DOHH2 (cell line): ENCODE measurements around the gene ANTKMT.

Source experiments
- H3F3A ChIP-seq: fragments of 200-600 bp; sonication (generic), shearing (Covaris generic); 2 replicates; pipeline ENCODE4 v1.6.0; 2016; ENCODE audit warnings: antibody characterized with exemption, mild to moderate bottlenecking; ENCODE audit not compliant: control insufficient read depth, insufficient read depth
- H3K27ac ChIP-seq: fragments of 200-600 bp; sonication (generic); 2 replicates; pipeline ENCODE4 v1.5.1; 2014; ENCODE audit warnings: low read depth, mild to moderate bottlenecking, low read length, moderate library complexity
- H3K27me3 ChIP-seq: fragments of 200-600 bp; sonication (generic); 2 replicates; pipeline ENCODE4 v1.6.1; 2014; ENCODE audit warnings: mild to moderate bottlenecking, low read length, mixed read lengths; ENCODE audit not compliant: control insufficient read depth
- H3K36me3 ChIP-seq: fragments of 200-600 bp; sonication (generic); 2 replicates; pipeline ENCODE4 v1.6.1; 2014; ENCODE audit warnings: mild to moderate bottlenecking, low read length, moderate library complexity, mixed read lengths; ENCODE audit not compliant: control insufficient read depth
- H3K4me1 ChIP-seq: fragments of 200-600 bp; sonication (generic); 2 replicates; pipeline ENCODE4 v1.6.1; 2014; ENCODE audit warnings: mild to moderate bottlenecking, low read length, mixed read lengths; ENCODE audit not compliant: control insufficient read depth
- H3K4me2 ChIP-seq: fragments of 200-600 bp; sonication (generic); 2 replicates; pipeline ENCODE4 v1.6.0; 2014; ENCODE audit warnings: mild to moderate bottlenecking, low read length, moderate library complexity
- H3K4me3 ChIP-seq: fragments of 200-600 bp; sonication (generic); 2 replicates; pipeline ENCODE4 v1.5.1; 2014; ENCODE audit warnings: mild to moderate bottlenecking, low read length, mixed read lengths
- H3K79me2 ChIP-seq: fragments of 200-600 bp; sonication (generic); 2 replicates; pipeline ENCODE4 v1.6.1; 2014; ENCODE audit warnings: mild to moderate bottlenecking, low read length, mixed read lengths; ENCODE audit not compliant: control insufficient read depth
- H3K9me2 ChIP-seq: fragments of 200-600 bp; sonication (generic); replicated peaks from 2 replicates; pipeline ENCODE4 v1.6.1; 2014; ENCODE audit warnings: mild to moderate bottlenecking, low read length, mixed read lengths; ENCODE audit not compliant: control insufficient read depth
- H3K9me3 ChIP-seq: fragments of 200-600 bp; sonication (generic); 2 replicates; pipeline ENCODE4 v1.6.1; 2014; ENCODE audit warnings: antibody characterized with exemption, low read length, mixed read lengths; ENCODE audit not compliant: control insufficient read depth, insufficient read depth
- H4K20me1 ChIP-seq: fragments of 200-600 bp; sonication (generic); 2 replicates; pipeline ENCODE4 v1.6.0; 2014; ENCODE audit warnings: low read depth, mild to moderate bottlenecking, antibody characterized with exemption, low read length, moderate library complexity; ENCODE audit not compliant: control insufficient read depth, insufficient read depth
- CTCF ChIP-seq: fragments of 200-600 bp; sonication (generic); IDR thresholded peaks from one replicate; pipeline ENCODE4 v1.5.1; 2014; ENCODE audit warnings: antibody characterized with exemption, mild to moderate bottlenecking, low read depth, low read length; ENCODE audit not compliant: poor library complexity, severe bottlenecking
- EZH2phosphoT487 ChIP-seq: fragments of 200-600 bp; sonication (generic); IDR thresholded peaks from 2 replicates; pipeline ENCODE4 v1.6.1; 2017; ENCODE audit warnings: borderline replicate concordance, mild to moderate bottlenecking, antibody characterized with exemption, low read length, moderate library complexity, mixed read lengths

ANTKMT gene

GRCh38 chr16:762595-763268 lies 41.8 kb downstream of the ANTKMT start:
- Histone ChIP-seq H4K20me1 (no peaks in the 10 kb centered on the region), H3K9me2 (no peaks in the 10 kb centered on the region), H3K4me3 (no peak overlapping the region), H3K27me3 (no peaks in the 10 kb centered on the region), H3K4me2 (no peak overlapping the region), H3F3A (no peaks in the 10 kb centered on the region), H3K4me1 (no peaks in the 10 kb centered on the region), H3K9me3 (no peaks in the 10 kb centered on the region), H3K79me2 (no peaks in the 10 kb centered on the region), H3K36me3 (no peaks in the 10 kb centered on the region), H3K27ac (no peak overlapping the region)
- TF ChIP-seq EZH2phosphoT487 (no peak), CTCF (no peak)

DNA sequence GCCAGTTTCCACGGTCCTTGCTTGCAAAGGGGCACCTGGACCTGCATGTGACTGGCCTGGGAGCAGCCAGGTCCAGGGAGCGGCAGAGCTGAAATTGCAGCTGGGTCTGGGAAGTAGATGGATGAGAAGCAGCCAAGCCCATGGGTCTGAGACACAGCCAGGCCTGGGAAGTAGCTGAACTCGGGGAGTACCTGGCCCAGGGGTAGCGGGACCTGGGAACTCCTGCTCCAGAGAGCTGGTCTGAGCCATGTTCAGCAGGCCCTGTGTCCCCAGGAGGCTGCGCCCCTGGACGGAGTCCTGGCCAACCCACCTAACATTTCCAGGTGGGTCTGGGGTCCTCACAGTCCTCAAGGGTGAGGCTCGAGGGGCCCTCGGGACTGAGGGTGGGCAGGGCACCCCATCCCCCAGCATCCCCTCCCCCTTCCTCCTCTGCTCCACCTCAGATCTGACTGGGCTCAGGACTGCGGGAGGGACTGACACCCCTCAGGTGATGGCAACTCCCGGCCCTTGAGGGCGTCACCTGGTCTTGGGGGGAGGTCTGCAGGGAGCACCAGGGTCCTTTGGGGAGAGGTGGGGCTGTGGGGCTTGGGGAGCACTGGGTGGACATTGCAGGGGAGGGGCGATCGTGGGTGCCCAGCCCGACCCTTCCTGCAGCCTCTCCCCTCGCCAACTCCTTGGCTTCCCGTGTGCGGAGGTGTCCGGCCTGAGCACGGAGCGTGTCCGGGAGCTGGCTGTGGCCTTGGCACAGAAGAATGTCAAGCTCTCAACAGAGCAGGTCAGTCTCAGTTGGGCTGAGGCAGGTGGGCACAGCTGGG lies 42.6 kb downstream of the ANTKMT start:
- Histone ChIP-seq H3K36me3 (no peaks in the 10 kb centered on the region), H3K79me2 (no peaks in the 10 kb centered on the region), H4K20me1 (no peaks in the 10 kb centered on the region), H3K9me2 (no peaks in the 10 kb centered on the region), H3K9me3 (no peaks in the 10 kb centered on the region), H3F3A (no peaks in the 10 kb centered on the region), H3K4me1 (no peaks in the 10 kb centered on the region), H3K4me2 (no peak overlapping the region), H3K4me3 (no peak overlapping the region), H3K27me3 (no peaks in the 10 kb centered on the region), H3K27ac (no peak overlapping the region)
- no peak for TF ChIP-seq CTCF
- no peak for TF ChIP-seq EZH2phosphoT487

GRCh38 chr16:764184-764750 lies 43.3 kb downstream of the ANTKMT start:
- Histone ChIP-seq H3K79me2 (no peaks in the 10 kb centered on the region), H3K27ac (no peak overlapping the region), H3K9me3 (no peaks in the 10 kb centered on the region), H3K4me2 (no peak overlapping the region), H3F3A (no peaks in the 10 kb centered on the region), H3K9me2 (no peaks in the 10 kb centered on the region), H3K27me3 (no peaks in the 10 kb centered on the region), H3K36me3 (no peaks in the 10 kb centered on the region), H3K4me1 (no peaks in the 10 kb centered on the region), H4K20me1 (no peaks in the 10 kb centered on the region), H3K4me3 (no peak overlapping the region)
- TF ChIP-seq EZH2phosphoT487 = no peak
- TF ChIP-seq CTCF = no peak
